Stimulated activated CD4-positive, alpha-beta T cell treated with anti-CD3 and anti-CD28 coated beads, Interleukin-4, amount 100 ng/mL, for 48 hours (primary cell): Measurements from ENCODE around the gene SPPL2C.

Experiments used
- DNase-seq, 2 donors: peaks; one replicate each; pipeline ENCODE4 v3.0.0-alpha.2; 2020; ENCODE audit warnings: low read depth in 2 of 2

The SPPL2C gene, protein sequence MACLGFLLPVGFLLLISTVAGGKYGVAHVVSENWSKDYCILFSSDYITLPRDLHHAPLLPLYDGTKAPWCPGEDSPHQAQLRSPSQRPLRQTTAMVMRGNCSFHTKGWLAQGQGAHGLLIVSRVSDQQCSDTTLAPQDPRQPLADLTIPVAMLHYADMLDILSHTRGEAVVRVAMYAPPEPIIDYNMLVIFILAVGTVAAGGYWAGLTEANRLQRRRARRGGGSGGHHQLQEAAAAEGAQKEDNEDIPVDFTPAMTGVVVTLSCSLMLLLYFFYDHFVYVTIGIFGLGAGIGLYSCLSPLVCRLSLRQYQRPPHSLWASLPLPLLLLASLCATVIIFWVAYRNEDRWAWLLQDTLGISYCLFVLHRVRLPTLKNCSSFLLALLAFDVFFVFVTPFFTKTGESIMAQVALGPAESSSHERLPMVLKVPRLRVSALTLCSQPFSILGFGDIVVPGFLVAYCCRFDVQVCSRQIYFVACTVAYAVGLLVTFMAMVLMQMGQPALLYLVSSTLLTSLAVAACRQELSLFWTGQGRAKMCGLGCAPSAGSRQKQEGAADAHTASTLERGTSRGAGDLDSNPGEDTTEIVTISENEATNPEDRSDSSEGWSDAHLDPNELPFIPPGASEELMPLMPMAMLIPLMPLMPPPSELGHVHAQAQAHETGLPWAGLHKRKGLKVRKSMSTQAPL

GRCh38 chr17:45844695-45845375 lies at the start of gene SPPL2C:
Gene SPPL2C, plus strand, starts transcription at chr17:45844881. Its CDS starts 26 bp downstream, at chr17:45844907.
- DNase-seq: no peak

- DNase-seq: no peak
Observed at GRCh38 chr17:45800816-45801215, 43.9 kb upstream of the SPPL2C start.

GRCh38 chr17:45801421-45801820 lies 43.3 kb upstream of the SPPL2C start:
- no peak for DNase-seq

DNA sequence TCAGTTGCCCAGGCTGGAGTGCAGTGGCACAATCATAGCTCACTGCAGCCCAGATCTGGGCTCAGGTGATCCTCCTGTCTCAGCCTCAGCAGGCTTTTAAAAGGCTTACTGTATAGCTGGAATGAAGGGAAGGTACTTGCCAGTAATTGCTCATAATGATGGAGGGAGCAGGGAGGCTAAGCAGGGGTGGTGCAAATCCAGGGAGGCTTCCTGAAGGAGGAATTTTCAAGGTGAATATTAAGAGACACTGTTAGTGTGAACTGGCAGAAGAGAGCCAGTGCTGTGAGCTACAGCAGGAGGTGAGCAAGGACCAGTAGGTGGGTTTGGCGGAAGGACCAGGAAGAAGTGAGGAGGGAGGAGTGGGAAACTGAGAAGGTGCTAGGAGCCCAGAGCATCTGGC lies 35.8 kb upstream of the SPPL2C start:
- no peak for DNase-seq

DNA sequence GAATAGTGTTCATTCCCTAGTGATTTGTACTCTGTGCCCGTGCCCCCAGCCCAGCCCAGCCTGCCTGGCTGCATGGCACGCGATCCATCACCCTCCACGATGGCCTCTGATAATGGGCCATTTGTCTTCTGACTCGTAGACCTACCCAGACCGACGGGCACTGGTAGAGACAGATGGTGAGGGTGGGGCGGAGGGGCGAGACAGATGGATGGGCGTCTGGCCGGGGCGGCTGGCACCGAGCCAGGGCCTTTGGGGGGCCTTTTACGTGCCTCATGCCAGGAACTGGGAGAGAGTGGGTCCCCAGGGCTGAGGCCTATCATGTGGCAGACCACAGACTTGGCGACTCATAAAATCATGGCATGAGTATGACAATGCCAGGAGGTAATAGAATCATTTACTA lies 35.2 kb upstream of the SPPL2C start:
- no peak for DNase-seq

DNA sequence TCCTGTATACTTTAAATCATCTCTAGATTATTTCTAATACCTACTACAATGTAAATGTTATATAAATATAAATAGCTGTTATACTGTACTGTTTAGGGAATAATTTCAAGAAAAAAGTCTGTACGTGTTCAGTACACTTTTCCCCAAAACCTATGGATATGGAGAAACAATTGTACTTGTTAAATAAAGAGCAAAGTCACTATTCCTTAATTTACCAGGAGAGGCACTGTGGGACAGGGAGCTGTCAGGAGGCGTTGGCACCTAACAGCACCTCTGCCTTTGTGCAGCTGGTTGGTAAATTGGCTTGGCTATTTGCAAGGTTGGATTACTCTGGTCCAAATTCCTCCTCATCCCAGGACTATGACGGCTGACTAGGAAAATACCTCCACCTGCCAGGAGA lies 32.6 kb upstream of the SPPL2C start:
- no peak for DNase-seq

GRCh38 chr17:45813048-45813725 lies 31.5 kb upstream of the SPPL2C start:
- DNase-seq: no peak

DNA sequence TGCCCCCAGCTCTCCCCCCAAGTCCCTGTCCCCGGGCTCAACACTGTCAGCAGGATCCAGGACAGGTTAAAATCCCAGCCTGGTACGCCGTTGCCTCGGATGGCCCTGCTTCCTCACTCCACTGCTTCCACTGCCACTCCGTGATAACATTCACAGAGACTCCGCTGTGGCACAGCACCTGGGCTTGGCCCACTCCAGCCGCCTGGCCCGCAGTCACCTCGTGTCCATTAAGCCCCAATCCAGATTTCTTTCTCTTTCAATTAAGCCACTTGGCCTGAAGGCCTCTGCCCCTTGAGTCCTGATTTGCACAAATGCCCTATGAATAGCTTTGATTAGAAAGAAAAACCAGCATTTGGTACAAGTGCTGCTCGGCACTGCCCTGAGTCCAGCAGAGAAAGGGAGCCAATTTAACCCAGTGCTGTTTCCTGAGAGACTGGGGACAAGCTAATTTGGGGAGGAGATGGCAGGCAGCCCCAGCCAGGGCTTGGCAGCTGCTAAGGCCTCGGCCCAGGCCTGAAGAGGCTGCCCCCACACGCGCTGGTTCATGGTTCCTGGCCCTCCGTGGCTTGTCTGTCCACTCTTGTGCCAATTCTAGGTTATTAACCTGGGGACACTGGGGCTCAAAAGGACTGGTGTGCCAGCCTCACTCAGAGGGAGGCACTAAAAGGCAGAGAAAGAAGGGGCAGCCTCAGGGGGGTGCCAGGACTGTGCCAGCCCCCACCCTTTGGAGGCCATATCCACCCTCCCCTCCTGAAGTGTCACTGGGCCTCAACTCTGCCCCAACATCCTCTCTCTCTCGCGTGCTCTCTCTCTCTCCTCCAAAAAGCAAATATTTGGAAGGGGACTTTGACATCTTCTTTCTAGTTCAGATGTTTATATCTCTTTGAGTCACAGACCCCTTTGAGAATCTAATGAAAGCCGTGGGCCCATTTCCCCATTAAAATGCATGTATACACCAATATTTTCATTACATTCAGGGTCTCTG lies 29.8 kb upstream of the SPPL2C start:
- no peak for DNase-seq

DNA sequence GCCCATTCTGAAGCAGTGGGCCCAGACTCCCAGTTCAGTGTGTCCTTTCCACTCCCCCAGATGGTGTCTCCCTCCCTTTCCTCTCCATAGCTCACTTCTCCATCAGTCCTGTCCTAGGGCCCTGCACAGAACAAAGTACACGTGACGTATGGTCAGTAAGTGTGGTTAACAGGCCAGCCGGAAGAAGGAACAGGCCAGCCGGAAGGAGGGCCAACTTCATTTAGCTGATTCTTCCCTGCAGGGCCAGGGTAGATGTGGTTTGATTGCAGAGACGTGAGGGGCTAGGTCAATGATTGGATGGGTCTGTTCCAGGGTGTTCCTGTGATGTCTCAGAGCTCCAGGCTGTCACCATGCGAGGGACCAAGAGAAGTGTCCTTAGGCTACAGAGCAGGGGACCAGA lies 28.9 kb upstream of the SPPL2C start:
- no peak for DNase-seq

DNA sequence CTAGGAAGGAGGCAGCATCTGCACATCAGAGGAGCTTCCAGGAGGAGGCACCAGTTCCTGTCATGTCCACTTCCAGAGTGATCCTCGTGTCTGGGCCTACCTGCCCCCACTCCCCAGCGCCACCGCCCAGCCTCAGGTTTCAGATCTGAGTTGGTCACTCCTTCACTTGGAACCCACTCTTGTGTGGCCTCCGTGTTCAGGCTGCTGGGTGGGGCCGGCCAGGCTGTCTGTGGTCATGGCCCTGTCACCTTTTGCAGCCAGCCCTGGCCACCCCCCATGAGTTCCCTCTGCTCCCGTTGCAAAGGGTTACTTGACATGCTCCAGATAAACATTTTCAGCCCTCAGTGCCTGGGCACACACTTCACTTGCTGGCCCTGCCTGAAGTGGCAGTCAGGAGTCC lies 26.6 kb upstream of the SPPL2C start:
- DNase-seq: no peak

DNA sequence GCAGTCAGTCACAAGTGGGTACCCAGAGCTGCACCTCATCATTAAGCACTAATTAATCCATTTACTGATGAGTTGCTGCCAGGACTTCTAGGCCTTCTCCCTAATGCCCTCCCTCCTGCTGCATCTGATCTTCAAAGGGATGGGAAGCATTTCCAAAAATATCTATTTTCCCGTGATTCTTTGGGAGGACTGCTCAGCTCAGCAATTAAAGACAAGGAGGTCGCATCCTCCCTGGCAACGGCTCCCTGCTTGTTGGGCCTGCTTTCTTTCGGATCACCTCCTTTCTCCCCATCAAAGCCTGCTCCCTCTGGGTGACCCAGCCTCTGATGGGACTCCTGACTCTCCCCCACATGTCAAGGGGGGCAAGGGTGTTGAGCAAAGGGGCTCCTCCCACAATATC lies 26.0 kb upstream of the SPPL2C start:
- DNase-seq: no peak

GRCh38 chr17:45819632-45820031 lies 25.0 kb upstream of the SPPL2C start:
- no peak for DNase-seq

DNA sequence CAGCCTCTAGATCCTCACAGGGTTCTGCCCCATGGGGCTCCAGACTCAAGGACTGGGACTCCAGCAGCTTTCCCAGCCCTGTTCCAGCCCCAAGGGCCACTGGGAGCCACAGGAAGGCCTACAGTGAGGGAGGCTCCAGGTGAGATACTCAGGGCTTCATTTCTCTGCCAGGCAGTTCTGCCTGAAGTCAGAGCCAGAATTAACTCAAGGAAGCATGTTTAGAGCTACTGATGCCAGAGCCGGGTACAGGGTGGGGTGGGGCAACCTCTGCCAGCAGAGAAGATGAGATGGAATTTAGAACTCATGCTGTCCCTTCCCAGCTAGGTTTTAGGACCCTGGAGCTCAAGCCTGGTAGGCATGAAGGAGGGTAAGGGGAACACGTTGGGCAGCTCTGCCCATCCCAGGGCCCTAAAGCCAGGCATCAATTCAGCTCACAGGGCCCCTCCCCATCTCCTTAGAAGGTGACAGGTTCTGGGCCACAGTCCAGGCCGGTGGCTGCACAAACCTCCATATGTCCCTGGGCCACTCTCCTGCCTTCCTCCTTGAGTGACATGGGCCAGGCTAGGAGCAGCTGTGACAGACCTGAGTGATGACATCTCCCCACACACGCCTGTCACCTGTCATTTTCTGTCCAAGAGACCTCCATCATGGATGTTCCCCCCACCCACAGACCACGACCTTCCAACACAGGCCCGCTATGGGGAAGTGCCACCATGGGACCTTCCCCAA lies 24.5 kb upstream of the SPPL2C start:
- DNase-seq: no peak

DNA sequence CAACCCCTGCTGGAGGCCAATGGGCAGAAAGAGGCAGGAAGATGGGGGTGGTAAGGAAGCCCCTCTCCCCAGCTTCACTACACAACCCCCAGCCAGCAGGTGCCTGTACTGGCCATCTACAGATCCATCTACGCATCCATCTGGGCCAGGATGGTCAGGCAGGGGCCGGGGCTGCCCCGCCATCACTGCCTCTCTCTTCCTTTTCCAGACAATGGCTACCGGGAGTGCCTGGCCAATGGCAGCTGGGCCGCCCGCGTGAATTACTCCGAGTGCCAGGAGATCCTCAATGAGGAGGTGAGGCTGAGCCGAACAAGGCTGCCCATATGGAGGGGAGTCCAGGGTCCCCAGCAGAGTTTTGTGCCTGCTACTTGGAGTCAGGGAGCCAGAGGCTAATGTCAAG lies 23.5 kb upstream of the SPPL2C start:
- no peak for DNase-seq

DNA sequence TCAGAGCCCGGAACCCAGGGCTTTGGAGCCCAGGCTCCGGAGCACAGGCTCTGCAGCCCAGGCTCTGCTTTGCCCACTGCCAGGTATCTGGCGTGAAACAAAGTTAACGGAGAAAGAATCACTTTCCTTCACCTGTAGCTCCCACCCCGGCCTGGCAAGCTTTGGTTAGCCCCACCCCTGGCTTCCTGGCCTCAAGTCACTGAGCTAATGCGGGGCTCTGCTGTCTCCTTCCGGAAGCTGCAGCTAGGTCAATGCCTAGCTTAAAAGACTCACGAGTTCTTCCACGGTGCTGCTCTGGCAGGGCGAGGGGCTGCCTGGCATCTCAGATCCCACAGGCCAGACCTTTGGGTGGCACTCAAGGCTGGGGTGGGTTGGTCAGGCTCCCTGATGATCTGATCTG lies 21.1 kb upstream of the SPPL2C start:
- no peak for DNase-seq

DNA sequence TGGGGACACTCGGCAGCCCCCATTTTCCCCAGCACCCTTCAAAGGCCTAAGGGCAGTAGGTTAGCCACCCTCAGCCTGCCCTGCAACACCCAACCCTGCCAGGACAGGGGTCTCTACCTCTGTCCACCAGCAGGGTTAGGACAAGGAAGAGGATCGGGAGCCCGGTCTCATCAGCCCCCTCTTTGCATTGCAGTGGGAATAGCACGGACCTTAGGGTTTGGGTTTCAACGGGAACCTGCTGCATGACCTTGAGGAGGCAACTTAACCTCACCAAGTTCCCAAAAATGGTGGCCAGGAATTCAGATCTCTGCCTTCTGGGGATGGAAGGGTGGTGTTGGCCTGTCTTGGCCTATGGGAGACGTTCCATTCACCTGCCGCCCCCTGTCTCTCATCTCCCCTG lies 20.2 kb upstream of the SPPL2C start:
- no peak for DNase-seq

DNA sequence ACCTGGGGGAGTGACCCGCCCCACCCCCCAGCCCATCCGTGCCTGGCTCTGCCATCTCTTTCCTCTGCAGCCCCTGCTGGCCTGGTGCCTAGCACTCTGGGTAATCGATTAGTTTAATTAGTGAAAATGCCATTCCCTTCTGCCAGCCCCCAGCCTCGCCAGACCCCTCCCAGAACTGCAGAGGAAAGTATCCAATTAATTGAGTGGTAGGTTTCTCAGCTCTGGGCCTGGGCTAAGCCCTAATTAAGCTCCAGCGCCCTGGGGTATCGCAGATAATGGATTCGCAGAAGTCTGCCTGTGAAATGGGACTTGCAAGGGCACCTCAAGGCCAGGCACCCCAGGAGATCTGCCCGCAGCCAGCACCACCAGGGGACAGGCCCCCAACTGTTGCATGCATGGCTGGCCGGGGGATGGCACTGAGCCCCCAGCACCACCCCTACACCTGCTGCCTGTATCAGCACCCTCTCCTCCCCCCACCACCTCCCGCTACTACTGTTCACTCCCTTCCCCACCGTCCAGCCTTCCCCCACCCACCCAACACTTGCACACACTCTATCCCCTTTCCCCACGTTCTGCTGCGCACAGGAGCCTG lies 19.7 kb upstream of the SPPL2C start:
- DNase-seq: no peak

DNA sequence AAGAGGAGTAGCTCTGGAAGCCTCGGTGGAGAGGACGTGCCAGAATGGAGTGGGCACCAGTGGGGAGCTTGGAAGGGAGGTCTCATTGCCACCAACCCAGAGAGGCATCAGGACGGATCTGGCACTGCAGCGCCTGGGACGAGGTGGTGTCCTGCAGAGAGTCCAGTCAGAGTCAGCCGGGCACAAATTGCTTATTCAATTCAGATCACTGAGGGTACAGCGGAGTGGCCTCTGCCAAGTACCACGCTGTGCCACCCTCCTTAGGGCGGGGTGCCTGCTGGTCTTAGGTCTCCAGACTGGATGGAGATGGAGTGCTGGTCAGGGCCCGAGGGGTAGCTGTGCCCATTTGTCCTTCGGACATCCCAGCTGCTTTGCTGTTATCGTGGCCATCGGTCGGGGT lies 18.9 kb upstream of the SPPL2C start:
- no peak for DNase-seq

- no peak for DNase-seq
Observed at GRCh38 chr17:45826919-45827588, 17.6 kb upstream of the SPPL2C start.
